Left lung (tissue), 10 donors: ENCODE results near the gene SLC12A1. TPM values are rescaled to one million over a fixed set of nuclear protein-coding genes. Genes with fewer than 3 reads are reported as not detected.

Source experiments
- ATAC-seq: fragments of 200-7000 bp; cut with Tn5 transposase; one replicate; pipeline ENCODE4 v1.9.1; 2020; ENCODE audit warnings: moderate library complexity
- DNase-seq, 4 donors: peaks; one replicate each; pipeline ENCODE4 v3.0.0-alpha.2; 2013 to 2020
- H3K27ac ChIP-seq, 2 donors: fragments of 200-600 bp; sonication (generic) in 1 of 2; one replicate each; pipeline versions ENCODE4 v1.5.0 to v1.8.0; 2020 to 2021
- H3K27me3 ChIP-seq, 2 donors: fragments of 200-600 bp; sonication (generic) in 1 of 2; one replicate each; pipeline versions ENCODE4 v1.5.0 to v1.8.0; 2020 to 2021
- H3K36me3 ChIP-seq, 2 donors: fragments of 200-600 bp; sonication (generic) in 1 of 2; one replicate each; pipeline versions ENCODE4 v1.5.0 to v1.8.0; 2020 to 2021
- H3K4me1 ChIP-seq, 2 donors: fragments of 200-600 bp; one replicate each; pipeline ENCODE4 v1.8.0; 2021
- H3K4me3 ChIP-seq, 2 donors: fragments of 200-600 bp; sonication (generic) in 1 of 2; one replicate each; pipeline versions ENCODE4 v1.5.0 to v1.8.0; 2020 to 2021; ENCODE audit warnings: mild to moderate bottlenecking in 1 of 2
- H3K9me3 ChIP-seq, 2 donors: fragments of 200-600 bp; sonication (generic) in 1 of 2; one replicate each; pipeline versions ENCODE4 v1.5.0 to v1.8.0; 2020 to 2021
- CTCF ChIP-seq, 2 donors: fragments of 200-600 bp; sonication (generic) in 1 of 2; IDR thresholded peaks; one replicate each; pipeline versions ENCODE4 v1.5.0 to v1.8.0; 2021; ENCODE audit warnings: antibody characterized with exemption in 2 of 2
- intact Hi-C, 2 donors: fragments of 100-400 bp; cut with DNase I; formaldehyde crosslinking; loops; one replicate each; pipeline versions ENCODE4 v1.11.2 to v1.14.2; 2022
- polyA plus RNA-seq, 6 donors: library from polyadenylated mRNA; unstranded; fragments of 120-200 nt; gene quantifications; one replicate each; pipeline ENCODE4 v1.2.1, GENCODE V29; 2013; ENCODE audit not compliant: insufficient read length in 6 of 6
- total RNA-seq, 2 donors: library from RNA; stranded (reverse); fragmentation: NEBNext Ultra II Directional; extraction: Animal tissue kit (Norgen Biotek cat#: 25700); gene quantifications; one replicate each; pipeline ENCODE4 v1.2.1, GENCODE V29; 2021
- donor health status: DM: no; HTN: yes; CAD: no.
- donor health status: DM: no; HTN: no; CAD: no.

The SLC12A1 gene
- total and polyA plus RNA-seq, 8 donors = 0.26 to 3.6 (median 0.83) TPM; not detected in 2

- no peaks in the 10 kb centered on the region for H3K27me3 ChIP-seq
- intact Hi-C loops = no loop called here
- no peaks in the 10 kb centered on the region for H3K9me3 ChIP-seq
- no peak for DNase-seq
- H3K4me3 ChIP-seq = no peak overlapping the region
- H3K36me3 ChIP-seq = no peaks in the 10 kb centered on the region
- no peak for ATAC-seq
- no peaks in the 10 kb centered on the region for H3K4me1 ChIP-seq
- TF ChIP-seq CTCF (IDR thresholded peaks at IDR 0.05) = no peak
- H3K27ac ChIP-seq = no peak overlapping the region
These were observed 101.5 kb downstream of the SLC12A1 start for GRCh38 chr15:48307586-48307985.

- H3K9me3 ChIP-seq = no peaks in the 10 kb centered on the region
- intact Hi-C loops = no loop called here
- no peaks in the 10 kb centered on the region for H3K36me3 ChIP-seq
- H3K27ac ChIP-seq = no peak overlapping the region
- no peak for ATAC-seq
- H3K4me3 ChIP-seq = no peak overlapping the region
- H3K4me1 ChIP-seq = no peaks in the 10 kb centered on the region
- H3K27me3 ChIP-seq = no peaks in the 10 kb centered on the region
- no peak for DNase-seq
- TF ChIP-seq CTCF (IDR thresholded peaks at IDR 0.05) = no peak
These were observed 103.6 kb downstream of the SLC12A1 start for GRCh38 chr15:48309740-48310139.

- Histone ChIP-seq H3K4me3 (no peak overlapping the region), H3K9me3 (no peaks in the 10 kb centered on the region), H3K4me1 (no peaks in the 10 kb centered on the region), H3K27ac (no peak overlapping the region), H3K36me3 (no peaks in the 10 kb centered on the region), H3K27me3 (no peaks in the 10 kb centered on the region)
- intact Hi-C loops = no loop called here
- TF ChIP-seq CTCF (IDR thresholded peaks at IDR 0.05) = no peak
- no peak for ATAC-seq
- no peak for DNase-seq
These were observed 107.1 kb downstream of the SLC12A1 start for GRCh38 chr15:48313216-48313615.

GRCh38 chr15:48315041-48315440, 108.9 kb downstream of the SLC12A1 start:
- TF ChIP-seq CTCF (IDR thresholded peaks at IDR 0.05) = no peak
- no peaks in the 10 kb centered on the region for H3K36me3 ChIP-seq

GRCh38 chr15:48317221-48317620, 111.1 kb downstream of the SLC12A1 start:
- Histone ChIP-seq H3K36me3 (no peaks in the 10 kb centered on the region), H3K4me3 (no peak overlapping the region), H3K4me1 (no peaks in the 10 kb centered on the region), H3K9me3 (no peaks in the 10 kb centered on the region), H3K27me3 (no peaks in the 10 kb centered on the region), H3K27ac (no peak overlapping the region)
- no peak for TF ChIP-seq CTCF (IDR thresholded peaks at IDR 0.05)
- intact Hi-C loops = no loop called here
- ATAC-seq (no peak), DNase-seq (no peak)

More at GRCh38 chr15:48315041-48315440, 108.9 kb downstream of the SLC12A1 start:
- H3K9me3 ChIP-seq = no peaks in the 10 kb centered on the region
- DNase-seq (no peak), ATAC-seq (no peak)
- no peaks in the 10 kb centered on the region for H3K4me1 ChIP-seq
- H3K4me3 ChIP-seq = no peak overlapping the region
- H3K27me3 ChIP-seq = no peaks in the 10 kb centered on the region
- intact Hi-C loops = no loop called here
- no peak overlapping the region for H3K27ac ChIP-seq
